Thyroid gland (tissue), 4 donors: Measurements from ENCODE around the gene LUM.

Experiments used
- CTCF ChIP-seq, 6 experiments: fragments of 200-600 bp in 3 of 6; fragments of 450-650 bp in 3 of 6; sonication (generic) in 3 of 6; IDR thresholded peaks; one replicate each; pipeline ENCODE4 v1.5.1; 2016 to 2019; ENCODE audit warnings: antibody characterized with exemption in 6 of 6, mild to moderate bottlenecking in 2 of 6, inconsistent platforms in 1 of 6, moderate library complexity in 1 of 6
- POLR2A ChIP-seq, 2 donors: fragments of 450-650 bp; IDR thresholded peaks; one replicate each; pipeline ENCODE4 v1.6.1; 2017; ENCODE audit warnings: antibody characterized with exemption in 2 of 2, mild to moderate bottlenecking in 2 of 2, moderate library complexity in 1 of 2

GRCh38 chr12:91080041-91080440 is 31.3 kb downstream of the LUM start:
- TF ChIP-seq CTCF (IDR thresholded peaks at IDR 0.05) (no peak), POLR2A (IDR thresholded peaks at IDR 0.05) (no peak)
